PFSK-1 (cell line): ENCODE results near the gene MEX3A.

Source experiments
- FOXP2 ChIP-seq: optimal IDR thresholded peaks from 2 replicates; pipeline ENCODE3; 2011; ENCODE audit warnings: borderline replicate concordance, control low read depth, inconsistent platforms; ENCODE audit not compliant: insufficient read depth; ENCODE audit errors: extremely low read length, extremely low read depth
- POLR2AphosphoS5 ChIP-seq: IDR thresholded peaks from 2 replicates; pipeline ENCODE4 v1.6.1; 2012; ENCODE audit warnings: low read depth, mild to moderate bottlenecking, control low read depth, low read length, moderate library complexity
- TF ChIP-seq, protein P1 (sequence below), 2 experiments: IDR thresholded peaks; 2 replicates each; pipeline versions ENCODE4 v1.6.1 to v1.8.0; 2011 to 2012; ENCODE audit warnings: low read depth in 2 of 2, low read length in 2 of 2, control low read depth in 1 of 2, inconsistent platforms in 1 of 2, mild to moderate bottlenecking in 1 of 2, moderate library complexity in 1 of 2; ENCODE audit not compliant: insufficient read depth in 1 of 2

DNA sequence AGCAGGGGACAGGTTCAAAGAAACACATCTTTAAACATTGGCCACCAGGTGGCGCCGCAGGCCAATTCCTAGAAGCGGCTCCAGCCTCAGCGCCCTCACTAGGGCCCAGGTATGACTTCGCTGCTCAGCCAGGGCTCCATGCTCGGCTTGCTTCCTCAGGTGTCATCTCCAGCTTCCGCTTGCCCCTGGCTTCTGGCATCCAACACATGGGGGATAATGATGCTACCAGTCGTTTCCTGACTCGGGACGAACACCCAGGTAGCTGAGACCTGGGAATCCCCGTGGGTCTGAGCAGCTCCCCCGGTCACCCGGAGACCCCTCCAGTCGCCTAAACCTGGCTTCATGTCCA is 8.5 kb upstream of the MEX3A start:
- TF ChIP-seq POLR2AphosphoS5 (no peak), FOXP2 (no peak)
- TF ChIP-seq, protein P1, sequence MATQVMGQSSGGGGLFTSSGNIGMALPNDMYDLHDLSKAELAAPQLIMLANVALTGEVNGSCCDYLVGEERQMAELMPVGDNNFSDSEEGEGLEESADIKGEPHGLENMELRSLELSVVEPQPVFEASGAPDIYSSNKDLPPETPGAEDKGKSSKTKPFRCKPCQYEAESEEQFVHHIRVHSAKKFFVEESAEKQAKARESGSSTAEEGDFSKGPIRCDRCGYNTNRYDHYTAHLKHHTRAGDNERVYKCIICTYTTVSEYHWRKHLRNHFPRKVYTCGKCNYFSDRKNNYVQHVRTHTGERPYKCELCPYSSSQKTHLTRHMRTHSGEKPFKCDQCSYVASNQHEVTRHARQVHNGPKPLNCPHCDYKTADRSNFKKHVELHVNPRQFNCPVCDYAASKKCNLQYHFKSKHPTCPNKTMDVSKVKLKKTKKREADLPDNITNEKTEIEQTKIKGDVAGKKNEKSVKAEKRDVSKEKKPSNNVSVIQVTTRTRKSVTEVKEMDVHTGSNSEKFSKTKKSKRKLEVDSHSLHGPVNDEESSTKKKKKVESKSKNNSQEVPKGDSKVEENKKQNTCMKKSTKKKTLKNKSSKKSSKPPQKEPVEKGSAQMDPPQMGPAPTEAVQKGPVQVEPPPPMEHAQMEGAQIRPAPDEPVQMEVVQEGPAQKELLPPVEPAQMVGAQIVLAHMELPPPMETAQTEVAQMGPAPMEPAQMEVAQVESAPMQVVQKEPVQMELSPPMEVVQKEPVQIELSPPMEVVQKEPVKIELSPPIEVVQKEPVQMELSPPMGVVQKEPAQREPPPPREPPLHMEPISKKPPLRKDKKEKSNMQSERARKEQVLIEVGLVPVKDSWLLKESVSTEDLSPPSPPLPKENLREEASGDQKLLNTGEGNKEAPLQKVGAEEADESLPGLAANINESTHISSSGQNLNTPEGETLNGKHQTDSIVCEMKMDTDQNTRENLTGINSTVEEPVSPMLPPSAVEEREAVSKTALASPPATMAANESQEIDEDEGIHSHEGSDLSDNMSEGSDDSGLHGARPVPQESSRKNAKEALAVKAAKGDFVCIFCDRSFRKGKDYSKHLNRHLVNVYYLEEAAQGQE (IDR thresholded peaks at IDR 0.05; ENCODE audit: insufficient read depth in 1 of 2, low read depth in 2 of 2, low read length in 2 of 2) = no peak
